HG03060 (cell line): ENCODE measurements around the gene RNF125.
A peak's percentile ranks its signal among the peaks of the same experiment; 100 is the strongest.
"Not testable (repeated sequence)": the region's sequence is repeated elsewhere in the genome, so short reads cannot be mapped to it uniquely, and the experiment has no call there.

Experiments
- ATAC-seq: cut with Tn5 transposase; IDR thresholded peaks from one replicate; pipeline ENCODE4 v1.9.1; 2021; ENCODE audit warnings: low read depth, moderate number of reproducible peaks; ENCODE audit not compliant: unreplicated experiment

Gene RNF125

GRCh38 chr18:32083781-32084180 lies 65.2 kb downstream of the RNF125 start:
- no peak for ATAC-seq

- no peak for ATAC-seq
Observed at GRCh38 chr18:32086881-32087280, 68.3 kb downstream of the RNF125 start.

GRCh38 chr18:32090831-32091230 lies 72.2 kb downstream of the RNF125 start:
- not testable (repeated sequence) for ATAC-seq

GRCh38 chr18:32091325-32091723 lies 72.7 kb downstream of the RNF125 start:
- no peak for ATAC-seq

GRCh38 chr18:32091724-32092421 lies 73.2 kb downstream of the RNF125 start, which contains the start of gene RNF138:
Gene RNF138 (plus strand): TSS chr18:32091874. CDS start chr18:32092777, 903 bp downstream.
- peak; percentile 46 for ATAC-seq

GRCh38 chr18:32092422-32093101 lies 73.9 kb downstream of the RNF125 start:
- ATAC-seq = peak; percentile 62

- no peak for ATAC-seq
Observed at GRCh38 chr18:32093102-32093511, 74.5 kb downstream of the RNF125 start.

GRCh38 chr18:32093523-32093922 lies 74.9 kb downstream of the RNF125 start:
- ATAC-seq = no peak

- ATAC-seq = no peak
Observed at GRCh38 chr18:32095192-32095899, 76.7 kb downstream of the RNF125 start.

GRCh38 chr18:32095900-32096229 lies 77.2 kb downstream of the RNF125 start:
- no peak for ATAC-seq

GRCh38 chr18:32096946-32097345 lies 78.3 kb downstream of the RNF125 start:
- ATAC-seq = no peak

- no peak for ATAC-seq
Observed at GRCh38 chr18:32104516-32104915, 85.9 kb downstream of the RNF125 start.

- ATAC-seq = no peak
Observed at GRCh38 chr18:32110005-32110404, 91.4 kb downstream of the RNF125 start.

- ATAC-seq = no peak
Observed at GRCh38 chr18:32111706-32112105, 93.1 kb downstream of the RNF125 start.

GRCh38 chr18:32112826-32113225 lies 94.2 kb downstream of the RNF125 start:
- no peak for ATAC-seq

GRCh38 chr18:32114293-32114942 lies 95.8 kb downstream of the RNF125 start:
- no peak for ATAC-seq

- ATAC-seq = no peak
Observed at GRCh38 chr18:32122039-32122438, 103.4 kb downstream of the RNF125 start.
